HG03469 (cell line): Measurements from ENCODE around the gene MVB12B.

Experiments used
- ATAC-seq: cut with Tn5 transposase; IDR thresholded peaks from one replicate; pipeline ENCODE4 v1.9.1; 2021; ENCODE audit warnings: mild to moderate bottlenecking, moderate library complexity, moderate number of reproducible peaks; ENCODE audit not compliant: unreplicated experiment

The MVB12B gene

DNA sequence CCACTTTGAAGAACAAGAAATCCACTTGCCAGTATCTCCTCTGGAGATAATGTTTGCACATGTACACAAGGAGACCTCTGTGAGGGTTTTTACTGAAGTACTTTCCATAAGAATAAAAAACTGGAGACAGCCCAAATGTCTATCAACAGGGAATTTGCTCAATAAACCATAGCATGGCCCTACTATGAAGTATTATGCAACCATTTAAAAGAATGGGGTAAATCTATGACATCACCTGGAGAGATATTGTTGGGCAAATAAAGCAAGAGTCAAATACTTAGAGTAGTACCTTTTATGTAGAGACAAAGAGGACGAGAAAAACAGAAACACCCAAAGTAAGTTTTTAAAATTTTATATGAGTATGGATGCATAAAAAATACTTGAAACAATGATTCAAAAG lies 23.9 kb upstream of the MVB12B start:
- no peak for ATAC-seq

DNA sequence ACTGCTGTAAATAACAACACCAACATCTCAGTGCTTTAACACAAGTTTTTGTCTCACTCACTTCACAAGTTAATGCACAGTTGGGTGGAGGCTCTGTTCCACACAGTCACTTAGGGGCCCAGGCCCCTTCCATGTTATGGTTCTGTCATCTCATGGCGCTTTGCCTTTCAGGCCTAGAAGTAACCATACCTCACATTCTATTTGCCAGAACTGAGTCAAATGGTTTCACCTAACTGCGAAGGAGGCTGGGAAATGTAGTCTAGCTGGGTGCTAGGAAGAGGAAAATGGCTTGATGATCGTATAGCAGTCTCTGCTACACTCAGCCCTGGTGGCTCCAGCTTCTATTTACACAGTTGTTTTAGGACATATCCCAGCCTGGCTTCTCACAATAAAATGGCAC lies 23.1 kb upstream of the MVB12B start:
- ATAC-seq = no peak

DNA sequence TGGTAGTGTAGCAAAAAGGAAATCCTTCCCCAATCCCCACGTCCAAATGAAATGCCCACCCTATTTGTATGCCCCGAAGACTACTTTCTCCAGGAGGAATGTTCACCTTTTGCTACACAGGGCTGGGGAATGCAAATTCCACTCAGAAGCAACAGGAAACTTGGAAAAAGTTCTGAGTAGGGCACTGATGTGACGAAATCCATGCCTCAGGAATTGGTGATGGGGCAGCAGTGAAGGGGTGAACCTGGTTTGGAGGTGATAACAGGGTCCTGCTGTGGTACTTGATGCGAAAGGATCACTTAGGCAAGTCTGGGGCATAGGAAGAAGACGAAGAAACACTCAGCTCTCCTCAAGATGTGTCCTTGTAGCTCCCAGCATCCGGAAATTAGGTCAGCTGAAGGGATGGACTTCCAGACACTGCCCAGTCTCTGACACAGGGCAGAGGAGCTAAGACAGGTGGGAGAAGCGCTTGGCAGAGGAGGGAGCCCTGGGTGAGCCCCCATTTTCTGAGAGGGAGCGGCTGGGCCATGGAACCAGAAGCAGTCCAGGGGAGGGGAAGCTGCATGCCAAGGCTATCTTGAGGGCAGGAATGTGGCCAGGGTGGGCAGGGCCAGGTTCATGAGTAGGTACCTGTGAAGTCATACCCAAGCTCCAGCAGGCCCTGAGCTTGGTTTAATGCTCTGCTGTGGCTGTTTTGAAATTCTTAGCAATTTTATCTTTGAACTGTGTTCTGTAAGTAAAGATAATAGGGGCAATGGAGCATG lies 22.2 kb upstream of the MVB12B start:
- no peak for ATAC-seq

DNA sequence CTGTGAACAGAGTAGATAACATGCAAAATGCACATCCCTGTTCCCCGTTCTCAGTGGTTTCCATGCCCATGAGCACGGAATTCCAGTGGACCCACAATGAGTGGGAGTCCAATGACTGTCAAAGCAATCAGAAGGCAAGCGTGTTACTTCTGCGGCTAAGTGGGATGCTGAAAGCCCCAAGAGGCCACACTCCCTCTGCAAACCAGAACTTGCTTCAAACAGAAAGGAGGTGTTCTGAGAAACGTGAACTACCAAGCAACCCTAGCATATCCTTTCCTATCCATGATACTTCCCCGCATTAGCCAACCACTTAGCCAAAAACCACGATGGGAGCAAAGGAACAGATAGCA lies 21.7 kb upstream of the MVB12B start:
- no peak for ATAC-seq

DNA sequence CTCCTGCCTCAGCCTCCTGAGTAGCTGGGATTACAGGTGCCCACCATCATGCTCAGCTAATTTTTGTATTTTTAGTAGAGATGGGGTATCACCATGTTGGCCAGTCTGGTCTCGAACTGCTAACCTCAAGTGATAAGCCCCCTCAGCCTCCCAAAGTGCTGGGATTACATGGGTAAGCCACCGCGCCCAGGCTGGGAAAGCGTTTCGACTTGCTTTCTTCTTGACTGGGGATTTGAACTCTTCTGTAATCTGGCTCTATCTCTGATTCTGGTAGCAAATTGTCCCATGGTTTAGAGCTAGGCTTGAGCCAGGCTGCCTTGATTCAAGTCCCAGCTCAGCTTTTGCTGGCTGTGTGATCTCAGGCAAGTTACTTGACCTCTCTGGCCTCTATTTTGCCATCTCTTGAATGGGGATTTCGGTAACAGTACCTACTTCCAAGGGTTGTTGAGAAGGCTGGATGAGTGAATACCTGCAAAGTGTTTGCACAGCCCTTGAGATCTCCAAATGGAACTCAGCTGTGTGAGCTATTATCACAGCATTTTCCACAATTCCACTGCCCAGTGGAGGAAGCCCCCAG lies 20.5 kb upstream of the MVB12B start:
- no peak for ATAC-seq

DNA sequence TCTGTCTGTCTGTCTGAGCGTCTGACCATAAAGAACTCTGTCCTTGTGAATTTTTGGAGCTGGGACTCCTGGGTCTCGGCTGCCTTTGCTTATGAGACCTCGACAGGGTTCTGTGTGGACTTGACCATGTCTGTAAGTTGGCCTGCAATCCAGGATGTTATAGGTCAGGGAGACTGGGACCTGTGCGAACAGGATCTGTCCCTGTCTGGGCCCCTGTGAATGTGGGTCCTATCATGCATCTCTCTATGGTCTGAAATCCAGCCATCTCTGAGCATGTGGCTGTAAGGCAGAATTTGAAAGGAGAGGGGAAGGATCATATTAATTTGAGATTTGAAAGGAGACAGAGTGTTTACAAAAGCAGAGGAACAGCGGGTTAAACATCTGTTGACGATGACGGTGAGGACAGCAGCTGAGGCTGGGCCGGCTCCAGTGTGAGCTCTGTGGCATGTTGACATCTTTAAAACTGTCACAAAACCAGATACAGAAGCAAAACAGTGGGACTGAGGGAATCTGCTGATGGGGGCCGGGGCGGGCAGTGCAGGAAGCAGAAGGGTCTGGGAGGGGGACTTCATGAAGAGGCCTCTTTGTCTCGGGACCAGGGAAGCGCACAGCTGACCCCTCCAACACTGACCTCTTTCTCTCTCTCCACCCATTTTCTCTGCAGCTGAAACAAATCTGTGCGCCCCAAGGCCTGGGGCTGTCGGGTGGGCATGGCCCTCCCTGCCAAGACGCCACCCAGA lies 19.1 kb upstream of the MVB12B start:
- ATAC-seq = no peak

DNA sequence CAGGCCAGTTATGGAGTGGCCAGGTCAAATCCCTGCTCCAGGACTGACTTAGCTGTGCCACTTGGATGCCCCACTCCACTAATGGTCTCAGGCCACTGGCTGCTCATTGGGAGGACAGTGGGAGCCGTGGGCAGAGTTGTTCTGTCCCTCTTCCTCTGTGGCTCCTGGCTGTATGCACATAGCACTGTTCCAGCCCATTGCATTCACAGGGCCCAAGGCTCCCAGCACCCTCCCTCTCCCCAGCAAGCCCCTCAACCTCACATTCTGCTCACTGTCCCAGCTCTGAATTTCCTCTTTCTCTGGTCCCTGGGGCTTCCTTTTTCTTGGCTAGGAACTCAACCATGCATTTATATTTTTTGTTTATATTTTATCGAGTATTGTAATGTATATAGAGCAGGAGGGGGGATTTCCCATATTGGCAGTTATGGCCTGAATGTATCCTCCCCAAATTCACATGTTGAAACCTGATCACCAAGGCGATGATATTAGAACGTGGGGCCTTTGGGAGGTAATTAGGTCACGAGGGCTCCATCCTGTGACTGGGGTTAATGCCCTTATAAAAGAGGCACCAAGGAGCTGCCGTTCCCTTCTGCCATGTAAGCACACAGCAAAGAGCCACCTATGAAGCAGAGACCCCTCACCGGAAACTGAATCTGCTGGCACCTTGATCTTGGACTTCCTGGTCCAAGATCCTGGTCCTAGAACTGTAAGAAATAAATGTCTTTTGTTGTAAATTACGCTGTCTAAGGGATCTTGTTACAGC lies 17.0 kb upstream of the MVB12B start:
- no peak for ATAC-seq

DNA sequence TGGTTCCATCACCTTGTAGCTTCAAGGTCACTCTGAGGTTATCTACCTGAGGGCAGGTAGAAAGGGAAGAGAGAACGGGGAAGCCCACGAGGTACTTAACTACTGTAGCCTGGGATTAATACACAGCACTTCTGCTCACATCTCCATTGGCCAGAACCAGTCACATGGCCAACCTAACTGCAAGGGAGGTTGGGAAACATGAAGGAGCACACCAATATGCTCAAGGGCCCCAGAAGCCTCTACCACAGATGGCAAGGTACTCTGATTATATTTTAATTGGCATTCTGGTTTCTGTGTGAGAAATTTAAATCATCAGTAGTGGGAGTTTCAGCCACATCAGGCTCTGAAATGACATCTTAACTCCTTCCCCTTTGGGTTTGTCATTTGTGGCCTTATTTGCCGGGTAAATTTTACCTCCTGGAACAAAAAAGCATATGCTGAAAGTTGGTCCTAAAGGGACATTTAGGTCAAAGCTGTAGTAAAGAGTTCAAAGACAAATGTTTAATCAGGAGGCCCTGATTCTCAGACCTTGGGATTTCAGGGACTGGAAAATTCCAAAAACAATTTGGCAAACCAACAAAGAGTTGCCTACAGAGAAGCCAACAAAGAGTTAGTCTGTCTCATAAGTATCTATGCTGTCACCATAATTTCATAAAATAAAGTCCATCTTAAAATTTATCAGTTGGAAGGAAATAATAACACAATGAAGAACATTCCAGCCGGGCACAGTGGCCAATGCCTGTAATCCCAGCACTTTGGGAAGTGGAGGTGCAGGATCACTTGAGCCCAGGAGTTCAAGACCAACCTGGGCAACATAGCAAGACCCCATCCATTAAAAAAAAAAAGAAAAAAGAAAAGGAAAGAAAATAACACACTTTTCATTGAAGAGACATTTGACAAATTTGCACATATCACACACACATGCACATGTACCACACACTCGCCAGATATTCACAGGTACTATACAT lies 13.8 kb upstream of the MVB12B start:
- ATAC-seq = no peak

DNA sequence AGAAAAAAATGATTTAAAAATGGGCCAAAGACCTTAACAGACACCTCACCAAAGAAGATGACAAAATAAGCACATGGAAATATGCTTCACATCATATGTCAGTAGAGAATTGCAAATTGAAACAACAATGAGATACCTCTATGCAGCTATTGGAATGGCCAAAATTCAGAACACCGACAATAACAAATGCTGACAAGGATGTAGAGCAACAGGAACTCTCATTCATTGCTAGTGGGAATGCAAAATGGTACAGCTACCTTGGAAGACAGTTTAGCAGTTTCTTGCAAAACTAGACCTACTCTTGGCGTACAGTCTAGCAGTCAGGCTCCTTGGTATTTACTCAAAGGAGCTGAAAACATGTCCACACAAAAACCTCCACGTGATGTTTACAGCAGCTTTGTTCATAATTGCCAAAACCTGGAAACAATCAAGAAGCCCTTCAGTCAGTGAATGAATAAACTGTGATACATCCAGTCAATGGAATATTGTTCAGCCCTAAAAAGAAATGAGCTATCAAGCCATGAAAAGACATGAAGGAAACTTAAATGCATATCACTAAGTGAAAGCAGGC lies 10.5 kb upstream of the MVB12B start:
- ATAC-seq = no peak

DNA sequence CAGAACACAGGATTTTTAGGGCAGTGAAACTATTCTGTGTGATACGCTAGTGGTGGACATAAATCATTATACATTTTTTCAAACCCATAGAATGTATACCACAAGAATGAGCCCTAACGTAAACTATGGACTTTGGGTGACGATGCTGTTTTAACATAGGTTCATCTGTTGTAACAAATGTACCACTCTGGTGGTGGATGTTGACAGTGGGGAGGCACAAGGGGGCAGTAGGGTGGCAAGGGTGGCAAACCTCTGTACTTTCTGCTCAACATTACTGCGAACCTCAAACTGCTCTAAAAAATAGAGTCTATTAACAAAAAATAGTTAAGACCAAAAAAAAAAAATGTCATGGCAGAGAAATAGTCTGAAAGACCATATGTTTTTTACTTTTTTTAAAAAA lies 9.1 kb upstream of the MVB12B start:
- ATAC-seq = no peak

DNA sequence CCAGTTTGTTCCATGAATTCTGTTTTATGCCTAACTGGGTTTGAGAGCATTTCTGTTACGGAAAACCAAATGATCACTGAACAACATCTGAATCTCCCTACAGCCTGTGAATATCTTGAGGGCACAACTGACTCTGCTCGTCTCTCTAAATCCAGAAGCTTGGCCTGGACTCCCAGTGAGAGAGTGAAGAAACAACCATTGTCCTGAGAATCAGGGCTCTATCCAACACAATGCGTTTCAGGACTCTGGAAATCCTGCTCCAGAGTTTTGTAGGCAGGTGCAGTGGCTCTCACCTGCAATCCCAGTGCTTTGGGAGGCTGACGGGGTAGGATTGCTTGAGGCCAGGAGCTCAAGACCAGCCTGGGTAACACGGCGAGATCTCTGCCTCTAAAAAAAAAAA lies 7.8 kb upstream of the MVB12B start:
- no peak for ATAC-seq

DNA sequence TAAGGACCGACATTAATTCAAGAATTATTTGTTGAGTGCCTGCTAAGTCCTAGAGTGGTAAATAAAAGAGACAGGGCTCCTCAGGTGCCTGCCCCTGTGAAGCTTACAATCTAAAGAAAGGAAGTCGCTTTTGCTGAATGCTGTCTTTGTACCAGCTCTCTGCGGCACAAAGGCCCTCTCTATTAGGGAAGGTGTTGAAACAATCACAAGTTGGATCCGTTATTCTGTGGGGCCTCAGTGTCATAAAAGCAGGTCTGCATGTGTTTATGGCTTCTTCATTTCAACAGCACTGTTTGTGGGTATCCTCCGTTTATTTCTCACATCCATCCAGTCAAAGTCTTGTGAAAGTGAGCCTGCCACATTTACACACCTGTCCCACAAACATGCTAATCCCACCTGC lies 7.0 kb upstream of the MVB12B start:
- ATAC-seq = no peak

DNA sequence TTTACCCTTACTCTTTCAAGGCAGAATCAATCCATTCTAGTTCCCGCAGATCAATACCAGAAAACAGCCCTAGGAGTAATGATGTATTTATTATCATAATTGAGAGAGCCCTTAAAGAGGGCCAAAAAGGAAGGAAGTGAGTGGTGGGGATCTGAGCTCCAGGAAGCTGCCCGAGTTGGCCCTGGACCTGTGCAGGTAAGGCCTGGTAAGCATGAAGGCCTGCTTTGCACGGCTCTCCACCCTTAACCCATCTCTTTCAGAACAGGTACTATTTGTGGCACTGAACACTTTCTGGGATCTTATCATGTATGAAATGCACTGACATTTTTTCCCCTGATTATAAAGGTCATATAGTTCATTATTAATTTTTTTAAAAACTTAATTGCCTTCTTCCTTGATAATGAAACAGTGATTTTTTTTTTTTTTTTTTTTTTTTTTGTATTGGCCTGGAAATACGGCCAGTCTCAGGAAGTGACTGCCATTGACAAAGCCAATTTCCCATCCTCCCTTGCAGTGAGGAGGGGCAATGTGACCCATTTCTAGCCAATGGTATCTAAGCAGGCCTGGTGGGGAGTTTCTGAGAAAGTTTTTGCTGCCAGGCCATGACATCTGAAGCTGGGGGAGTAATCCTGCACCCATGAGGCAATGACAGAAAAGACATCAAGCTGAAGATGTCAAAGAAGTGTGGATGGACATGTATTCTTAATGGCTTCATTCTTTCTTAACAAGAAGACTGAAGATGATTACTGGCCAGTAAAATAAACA lies 6.3 kb upstream of the MVB12B start:
- ATAC-seq = no peak

DNA sequence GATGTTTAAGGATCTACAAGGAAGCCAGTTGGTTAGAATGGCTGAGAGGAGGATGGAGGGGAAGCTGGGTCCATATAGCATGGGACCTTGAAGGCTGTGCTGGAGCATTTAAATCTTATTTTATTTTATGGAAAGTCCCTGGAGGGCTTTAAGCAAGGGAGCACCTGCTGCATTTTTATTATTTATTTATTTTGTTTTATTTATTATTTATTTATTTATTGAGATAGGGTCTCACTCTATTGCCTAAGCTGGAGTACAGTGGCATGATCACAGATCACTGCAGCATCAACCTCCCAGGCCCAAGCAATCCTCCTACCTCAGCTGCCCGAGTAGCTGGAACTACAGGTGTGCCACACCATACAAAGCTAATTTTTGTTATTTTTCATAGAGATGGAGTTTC lies 4.9 kb upstream of the MVB12B start:
- no peak for ATAC-seq

DNA sequence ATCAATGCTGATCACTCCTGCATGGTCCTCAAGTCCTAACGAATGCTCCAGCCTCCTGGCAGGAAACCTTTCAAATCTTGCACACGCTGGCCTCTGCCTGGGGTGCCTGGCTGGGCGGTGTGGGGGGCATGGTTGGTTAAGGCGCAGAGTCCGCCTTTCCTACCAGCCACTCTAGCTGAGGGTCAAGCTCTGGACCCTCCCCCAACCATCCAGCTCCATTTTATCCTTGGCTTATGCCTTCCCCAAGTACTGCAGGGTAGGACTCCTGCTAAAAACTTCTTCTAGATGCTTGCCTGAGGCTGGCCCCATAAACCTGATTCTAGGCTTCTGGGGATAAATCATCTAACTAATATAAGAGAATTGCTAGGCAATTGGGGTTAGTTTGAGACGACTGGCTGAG lies 808 bp upstream of the MVB12B start:
- ATAC-seq = no peak

DNA sequence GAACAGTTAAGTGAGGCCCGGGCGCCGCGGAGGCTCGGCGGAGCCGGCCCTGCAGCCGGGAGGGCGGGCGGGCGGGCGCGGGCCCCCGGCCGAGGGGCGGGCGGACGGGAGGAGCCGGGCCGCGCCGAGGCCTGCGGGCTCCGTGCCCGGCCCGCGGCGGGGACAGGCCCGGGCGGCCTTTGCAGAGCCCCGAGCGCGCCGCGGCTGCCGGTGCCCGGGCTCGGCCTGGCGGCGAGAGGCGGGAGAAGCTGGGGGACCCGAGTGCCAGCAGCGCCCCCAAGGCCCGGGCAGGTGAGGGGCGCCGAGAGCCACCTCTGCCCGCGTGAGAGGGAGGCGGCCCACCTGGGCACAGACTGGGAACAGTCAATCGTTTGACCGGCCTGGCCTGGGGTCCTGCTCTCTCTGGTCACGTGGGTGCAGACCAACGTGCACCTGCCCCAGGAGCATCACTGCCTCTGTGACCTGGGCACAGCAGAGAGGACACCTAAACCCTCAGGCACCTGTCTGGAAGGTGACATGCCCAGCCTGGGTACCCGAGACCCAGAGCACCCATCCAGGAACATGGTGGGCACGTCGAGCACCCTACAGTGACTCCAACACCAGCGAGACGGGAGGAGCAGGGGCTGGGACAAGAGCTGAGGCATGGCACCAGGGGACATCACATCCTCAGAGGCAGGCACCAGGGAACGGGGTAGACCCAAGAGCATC lies 531 bp downstream of the MVB12B start:
- ATAC-seq = no peak

DNA sequence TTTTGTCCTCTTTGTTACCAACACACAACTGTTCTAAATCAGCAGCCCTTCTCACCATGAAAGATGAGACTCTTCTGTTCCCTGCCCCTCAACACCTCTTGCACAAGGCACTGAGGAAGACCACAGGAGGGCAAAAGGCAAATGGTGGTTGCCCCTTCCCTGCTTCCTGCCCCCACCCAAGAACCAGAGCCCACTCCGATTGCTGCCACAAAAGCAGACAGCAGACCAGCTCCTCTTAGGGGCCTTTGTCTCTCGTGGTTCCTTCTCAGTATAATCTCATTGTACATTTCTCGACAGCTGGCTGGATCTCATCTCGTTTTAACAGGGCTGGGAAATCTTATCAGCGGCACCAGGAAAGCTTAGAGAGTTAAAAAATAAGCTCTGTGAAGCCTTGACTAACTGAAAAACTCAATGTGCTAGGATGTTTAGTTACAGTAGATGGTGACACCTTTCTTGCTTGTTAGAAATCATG lies 1.1 kb downstream of the MVB12B start:
- no peak for ATAC-seq

DNA sequence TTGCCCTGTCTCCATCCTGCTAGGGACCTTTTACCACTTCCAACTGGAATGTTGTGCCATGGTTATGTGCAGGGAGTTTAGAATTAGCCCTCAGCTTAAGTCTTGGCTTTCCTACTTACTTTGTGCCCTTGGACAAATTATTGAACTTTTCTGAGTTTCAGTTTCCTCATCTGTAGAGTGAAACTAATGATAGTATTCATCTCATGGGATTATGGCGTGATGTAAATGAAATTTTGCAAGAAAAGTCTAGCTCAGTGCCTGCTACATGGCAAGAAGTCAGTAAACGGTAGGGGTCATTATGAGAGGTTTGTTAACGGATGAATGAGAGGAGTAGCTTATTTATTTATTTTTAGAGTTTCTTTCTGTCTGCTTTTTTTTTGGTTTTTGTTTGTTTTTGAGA lies 1.8 kb downstream of the MVB12B start:
- ATAC-seq = no peak
